KMS-11 (cell line): ENCODE results near the gene NLGN4Y.

Source experiments
- H2AFZ ChIP-seq: fragments of 200-600 bp; sonication (generic); 2 replicates; pipeline ENCODE4 v1.6.1; 2016; ENCODE audit warnings: antibody characterized with exemption, mixed run types, low read depth
- H3K27ac ChIP-seq: fragments of 200-600 bp; sonication (generic); 2 replicates; pipeline ENCODE4 v1.6.1; 2016; ENCODE audit warnings: mild to moderate bottlenecking, mixed run types
- H3K27me3 ChIP-seq: fragments of 200-600 bp; sonication (generic); 2 replicates; pipeline ENCODE4 v1.6.1; 2017; ENCODE audit warnings: mild to moderate bottlenecking, low read depth, mixed run types, moderate library complexity; ENCODE audit not compliant: insufficient read depth
- H3K36me3 ChIP-seq: fragments of 200-600 bp; sonication (generic); 2 replicates; pipeline ENCODE4 v1.6.1; 2017; ENCODE audit warnings: mild to moderate bottlenecking, mixed run types; ENCODE audit not compliant: insufficient read depth
- H3K4me1 ChIP-seq: fragments of 200-600 bp; sonication (generic); 2 replicates; pipeline ENCODE4 v1.6.1; 2016; ENCODE audit warnings: mild to moderate bottlenecking, low read depth, mixed run types; ENCODE audit not compliant: poor library complexity, severe bottlenecking
- H3K4me2 ChIP-seq: fragments of 200-600 bp; sonication (generic); 2 replicates; pipeline ENCODE4 v1.7.0; 2016; ENCODE audit warnings: mild to moderate bottlenecking, mixed run types
- H3K4me3 ChIP-seq: fragments of 200-600 bp; sonication (generic); IDR thresholded peaks from 2 replicates; pipeline ENCODE4 v1.6.1; 2017; ENCODE audit warnings: low read depth, low read length, mixed read lengths; ENCODE audit not compliant: insufficient read depth
- H3K79me2 ChIP-seq: fragments of 200-600 bp; sonication (generic); 2 replicates; pipeline ENCODE4 v1.6.1; 2016; ENCODE audit warnings: low read depth, mixed run types; ENCODE audit not compliant: insufficient read depth
- H3K9ac ChIP-seq: fragments of 200-600 bp; sonication (generic); 2 replicates; pipeline ENCODE4 v1.6.1; 2016; ENCODE audit warnings: mild to moderate bottlenecking, mixed run types
- H4K20me1 ChIP-seq: fragments of 200-600 bp; sonication (generic); 2 replicates; pipeline ENCODE4 v1.6.1; 2016; ENCODE audit warnings: mild to moderate bottlenecking, mixed run types; ENCODE audit not compliant: insufficient read depth
- CTCF ChIP-seq: fragments of 200-600 bp; sonication (generic); conservative IDR thresholded peaks from 2 replicates; pipeline ENCODE4 v1.6.1; 2017; ENCODE audit warnings: low read depth, mild to moderate bottlenecking, antibody characterized with exemption, low read length, moderate library complexity, mixed read lengths

NLGN4Y gene

GRCh38 chrY:14524272-14525231, at the start of gene NLGN4Y:
Gene NLGN4Y (plus strand): TSS chrY:14524529. CDS start chrY:14622120, 97,591 bp downstream.
- Histone ChIP-seq H3K9ac (no peak within 1 kb of the TSS), H3K4me1 (no peaks in the 10 kb centered on the region), H3K27me3 (no peaks in the 10 kb centered on the region), H4K20me1 (no peaks in the 10 kb centered on the region), H3K4me2 (no peak within 1 kb of the TSS), H3K79me2 (no peaks in the 10 kb centered on the region), H2AFZ (no peak within 1 kb of the TSS), H3K4me3 (no peak within 1 kb of the TSS), H3K36me3 (no peaks in the 10 kb centered on the region), H3K27ac (no peak within 1 kb of the TSS)
- TF ChIP-seq CTCF: no peak

DNA sequence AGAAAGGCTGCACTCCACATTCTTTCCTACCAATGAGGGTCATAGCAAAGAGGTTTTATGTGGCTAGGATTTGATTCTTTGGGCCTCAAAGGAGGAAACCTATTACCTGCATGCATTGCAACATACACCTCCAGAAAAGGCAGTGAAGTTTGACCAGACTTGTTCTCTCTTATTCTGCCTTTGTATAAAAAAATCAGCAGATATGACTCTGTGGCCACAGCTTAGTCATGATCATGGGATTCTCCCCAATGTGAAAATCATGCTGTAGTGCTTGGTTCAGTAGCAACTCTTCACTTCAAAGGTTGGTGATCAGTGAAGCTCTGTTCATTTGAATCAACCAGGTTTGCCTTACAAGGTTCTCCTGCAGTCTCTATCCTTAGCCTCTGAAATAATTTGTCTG, 38.4 kb upstream of the NLGN4Y start:
- Histone ChIP-seq H3K4me3 (no peak overlapping the region), H4K20me1 (no peaks in the 10 kb centered on the region), H3K9ac (no peak overlapping the region), H2AFZ (no peak overlapping the region), H3K27ac (no peak overlapping the region), H3K36me3 (no peaks in the 10 kb centered on the region), H3K4me2 (no peak overlapping the region), H3K27me3 (no peaks in the 10 kb centered on the region), H3K4me1 (no peaks in the 10 kb centered on the region), H3K79me2 (no peaks in the 10 kb centered on the region)
- no peak for TF ChIP-seq CTCF

DNA sequence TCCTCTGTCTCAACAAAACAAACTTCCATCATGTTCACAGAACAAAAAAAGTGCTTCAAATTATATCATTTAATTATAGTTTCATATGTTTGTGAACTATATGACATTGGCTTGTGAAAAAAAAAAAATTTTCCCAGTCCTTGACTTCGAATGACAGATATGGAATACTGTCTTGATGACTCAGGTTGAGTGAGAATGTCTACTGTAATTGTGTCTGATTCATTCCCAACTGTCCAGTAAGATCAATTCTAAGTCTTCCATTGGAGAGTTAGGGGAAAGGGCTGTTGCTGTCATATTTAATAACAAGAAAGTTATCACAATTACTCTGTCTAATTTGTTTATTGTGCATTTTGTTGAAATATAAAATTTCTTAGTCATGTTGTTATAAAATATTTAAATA, 34.1 kb upstream of the NLGN4Y start:
- Histone ChIP-seq H3K9ac (no peak overlapping the region), H3K36me3 (no peaks in the 10 kb centered on the region), H2AFZ (no peak overlapping the region), H4K20me1 (no peaks in the 10 kb centered on the region), H3K4me3 (no peak overlapping the region), H3K27me3 (no peaks in the 10 kb centered on the region), H3K27ac (no peak overlapping the region), H3K4me1 (no peaks in the 10 kb centered on the region), H3K4me2 (no peak overlapping the region), H3K79me2 (no peaks in the 10 kb centered on the region)
- no peak for TF ChIP-seq CTCF

DNA sequence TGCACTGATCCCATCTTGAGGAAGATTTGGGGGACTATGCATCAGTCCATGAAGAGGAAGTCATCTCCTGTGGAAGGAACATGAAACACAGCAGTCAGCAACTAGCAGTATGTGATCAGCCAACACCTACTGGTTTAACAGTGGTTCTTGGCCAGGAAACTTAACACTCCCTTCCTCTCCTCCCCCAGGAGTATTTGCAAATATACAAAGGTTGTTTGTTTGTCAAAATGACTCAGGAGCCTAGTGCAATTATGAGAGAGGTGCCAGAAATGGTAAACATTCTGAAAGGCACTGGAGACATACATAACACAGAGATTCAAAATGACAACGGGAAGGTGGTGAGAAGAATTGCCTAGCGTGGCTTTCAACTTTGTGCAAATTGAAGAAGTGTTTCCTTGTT, 26.3 kb upstream of the NLGN4Y start:
- no peak overlapping the region for H3K9ac ChIP-seq
- H2AFZ ChIP-seq: no peak overlapping the region
- no peak overlapping the region for H3K27ac ChIP-seq
- H4K20me1 ChIP-seq: no peaks in the 10 kb centered on the region
- H3K27me3 ChIP-seq: no peaks in the 10 kb centered on the region
- no peak overlapping the region for H3K4me2 ChIP-seq
- no peaks in the 10 kb centered on the region for H3K36me3 ChIP-seq
- no peak overlapping the region for H3K4me3 ChIP-seq
- TF ChIP-seq CTCF: no peak
- no peaks in the 10 kb centered on the region for H3K79me2 ChIP-seq
- H3K4me1 ChIP-seq: no peaks in the 10 kb centered on the region
